OCI-LY3 (cell line): ENCODE data around the gene PLEKHA8.

ENCODE experiments used
- H2AFZ ChIP-seq: fragments of 200-600, 300-600 bp; shearing (Covaris generic); 2 replicates; pipeline ENCODE4 v1.6.0; 2014; ENCODE audit warnings: antibody characterized with exemption, low read depth, low read length
- H3K27ac ChIP-seq: fragments of 200-600, 300-600 bp; sonication (generic); 2 replicates; pipeline ENCODE4 v1.5.1; 2014; ENCODE audit warnings: mild to moderate bottlenecking, low read length, moderate library complexity, mixed read lengths
- H3K27me3 ChIP-seq: fragments of 200-600, 300-600 bp; sonication (generic); 2 replicates; pipeline ENCODE4 v1.6.1; 2014; ENCODE audit warnings: low read depth, low read length, mixed read lengths
- H3K36me3 ChIP-seq: fragments of 200-600, 300-600 bp; sonication (generic); replicated peaks from 2 replicates; pipeline ENCODE3; 2014; ENCODE audit warnings: low read depth, low read length, mixed read lengths
- H3K4me1 ChIP-seq: fragments of 300-600, 200-600 bp; sonication (generic); 2 replicates; pipeline ENCODE4 v1.6.1; 2014; ENCODE audit warnings: low read length, mixed read lengths
- H3K4me2 ChIP-seq: fragments of 200-600, 300-600 bp; sonication (generic); 2 replicates; pipeline ENCODE4 v1.6.1; 2014; ENCODE audit warnings: low read length, mixed read lengths
- H3K4me3 ChIP-seq: fragments of 300-600, 200-600 bp; sonication (generic); 2 replicates; pipeline ENCODE4 v1.5.1; 2014; ENCODE audit warnings: antibody characterized with exemption, mild to moderate bottlenecking, low read length, moderate library complexity
- H3K79me2 ChIP-seq: fragments of 300-600, 200-600 bp; shearing (Covaris generic); 2 replicates; pipeline ENCODE4 v1.6.1; 2014; ENCODE audit warnings: mild to moderate bottlenecking, low read length, mixed read lengths
- H3K9ac ChIP-seq: fragments of 300-600, 200-600 bp; shearing (Covaris generic); 2 replicates; pipeline ENCODE4 v1.6.0; 2014; ENCODE audit warnings: mild to moderate bottlenecking, low read length, moderate library complexity
- H3K9me3 ChIP-seq: fragments of 200-600, 300-600 bp; shearing (Covaris generic); 2 replicates; pipeline ENCODE4 v1.6.1; 2014; ENCODE audit warnings: low read length, mixed read lengths; ENCODE audit not compliant: insufficient read depth
- H4K20me1 ChIP-seq: fragments of 200-600, 300-600 bp; sonication (generic); 2 replicates; pipeline ENCODE4 v1.6.1; 2016; ENCODE audit warnings: low read length, mixed read lengths; ENCODE audit not compliant: insufficient read depth
- EZH2phosphoT487 ChIP-seq: fragments of 200-600 bp; shearing (Covaris generic); IDR thresholded peaks from 2 replicates; pipeline ENCODE4 v1.6.1; 2018; ENCODE audit warnings: antibody characterized with exemption, mixed run types, low read depth
- TF ChIP-seq, protein P1 (sequence below): fragments of 200-600, 300-600 bp; sonication (generic); IDR thresholded peaks from 2 replicates; pipeline ENCODE4 v1.5.1; 2014; ENCODE audit warnings: antibody characterized with exemption, low read length, low read depth

Gene PLEKHA8

DNA sequence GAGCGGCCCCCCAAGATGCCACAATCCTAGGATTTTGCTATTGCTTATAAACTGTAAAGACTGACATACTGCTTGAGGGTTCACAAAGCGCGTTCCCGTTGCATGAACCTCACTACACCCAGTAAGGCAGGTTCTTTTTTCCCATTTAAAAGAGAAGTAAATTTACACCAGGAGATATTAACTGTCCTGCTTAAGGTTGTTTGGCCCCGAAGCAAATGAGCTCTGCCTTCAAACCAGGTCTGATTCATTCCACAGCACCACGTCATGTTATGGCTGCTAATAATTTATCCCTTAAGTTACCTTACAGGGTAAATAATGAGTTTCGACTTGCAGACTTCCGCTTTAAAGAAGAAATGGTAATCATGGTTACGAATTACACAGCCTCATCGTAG, 1.2 kb upstream of the PLEKHA8 start:
- peaks cover 3% of the 10 kb centered on the region for H3K36me3 ChIP-seq
- peak overlapping the region; percentile 95 for H3K4me2 ChIP-seq
- peaks cover 42% of the 10 kb centered on the region for H4K20me1 ChIP-seq
- 0 out of 2 replicates have a peak overlapping the region, but pooled peaks have one; percentile 42 for H2AFZ ChIP-seq
- no peaks in the 10 kb centered on the region for H3K27me3 ChIP-seq
- H3K79me2 ChIP-seq = peaks cover 73% of the 10 kb centered on the region
- no peaks in the 10 kb centered on the region for H3K9me3 ChIP-seq
- H3K4me3 ChIP-seq = peak overlapping the region; percentile 88
- peaks cover 23% of the 10 kb centered on the region for H3K4me1 ChIP-seq
- H3K9ac ChIP-seq = peak overlapping the region; percentile 98
- H3K27ac ChIP-seq = peak overlapping the region; percentile 98
- TF ChIP-seq, protein P1, sequence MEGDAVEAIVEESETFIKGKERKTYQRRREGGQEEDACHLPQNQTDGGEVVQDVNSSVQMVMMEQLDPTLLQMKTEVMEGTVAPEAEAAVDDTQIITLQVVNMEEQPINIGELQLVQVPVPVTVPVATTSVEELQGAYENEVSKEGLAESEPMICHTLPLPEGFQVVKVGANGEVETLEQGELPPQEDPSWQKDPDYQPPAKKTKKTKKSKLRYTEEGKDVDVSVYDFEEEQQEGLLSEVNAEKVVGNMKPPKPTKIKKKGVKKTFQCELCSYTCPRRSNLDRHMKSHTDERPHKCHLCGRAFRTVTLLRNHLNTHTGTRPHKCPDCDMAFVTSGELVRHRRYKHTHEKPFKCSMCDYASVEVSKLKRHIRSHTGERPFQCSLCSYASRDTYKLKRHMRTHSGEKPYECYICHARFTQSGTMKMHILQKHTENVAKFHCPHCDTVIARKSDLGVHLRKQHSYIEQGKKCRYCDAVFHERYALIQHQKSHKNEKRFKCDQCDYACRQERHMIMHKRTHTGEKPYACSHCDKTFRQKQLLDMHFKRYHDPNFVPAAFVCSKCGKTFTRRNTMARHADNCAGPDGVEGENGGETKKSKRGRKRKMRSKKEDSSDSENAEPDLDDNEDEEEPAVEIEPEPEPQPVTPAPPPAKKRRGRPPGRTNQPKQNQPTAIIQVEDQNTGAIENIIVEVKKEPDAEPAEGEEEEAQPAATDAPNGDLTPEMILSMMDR = no peak
- TF ChIP-seq EZH2phosphoT487 = no peak

DNA sequence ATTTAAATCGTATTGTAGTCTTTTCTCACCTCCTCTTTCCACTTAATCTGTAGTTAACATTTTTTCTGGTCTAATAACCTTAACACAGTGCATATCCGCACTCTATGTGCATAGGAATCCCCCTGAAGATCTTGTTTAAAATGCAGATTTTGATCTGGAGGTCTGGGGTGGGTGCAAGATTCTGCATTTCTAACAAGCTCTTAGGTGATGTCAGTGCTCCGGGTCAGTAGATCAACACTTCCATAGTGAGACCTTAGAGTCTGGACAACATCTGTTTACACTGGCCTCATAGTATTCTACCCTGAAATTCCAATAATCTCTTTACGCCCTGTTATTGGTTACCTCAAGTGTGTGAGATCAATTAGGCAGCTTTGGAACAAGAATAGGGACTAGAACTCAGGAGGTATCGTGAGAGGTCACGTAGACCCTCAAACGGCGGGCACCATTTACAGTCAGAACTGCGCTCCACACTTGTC, 434 bp upstream of the PLEKHA8 start:
- TF ChIP-seq, protein P1 = no peak
- TF ChIP-seq EZH2phosphoT487 = no peak
- H3K27me3 ChIP-seq = no peaks in the 10 kb centered on the region
- no peaks in the 10 kb centered on the region for H3K9me3 ChIP-seq
- peaks cover 49% of the 10 kb centered on the region for H4K20me1 ChIP-seq
- H2AFZ ChIP-seq = 0 out of 2 replicates have a peak overlapping the region, but pooled peaks have one; percentile 31
- H3K4me1 ChIP-seq = peaks cover 30% of the 10 kb centered on the region
- H3K36me3 ChIP-seq = peaks cover 3% of the 10 kb centered on the region
- peak overlapping the region; percentile 98 for H3K9ac ChIP-seq
- peak overlapping the region; percentile 98 for H3K27ac ChIP-seq
- peak overlapping the region; percentile 95 for H3K4me2 ChIP-seq
- peaks cover 76% of the 10 kb centered on the region for H3K79me2 ChIP-seq
- peak overlapping the region; percentile 88 for H3K4me3 ChIP-seq

DNA sequence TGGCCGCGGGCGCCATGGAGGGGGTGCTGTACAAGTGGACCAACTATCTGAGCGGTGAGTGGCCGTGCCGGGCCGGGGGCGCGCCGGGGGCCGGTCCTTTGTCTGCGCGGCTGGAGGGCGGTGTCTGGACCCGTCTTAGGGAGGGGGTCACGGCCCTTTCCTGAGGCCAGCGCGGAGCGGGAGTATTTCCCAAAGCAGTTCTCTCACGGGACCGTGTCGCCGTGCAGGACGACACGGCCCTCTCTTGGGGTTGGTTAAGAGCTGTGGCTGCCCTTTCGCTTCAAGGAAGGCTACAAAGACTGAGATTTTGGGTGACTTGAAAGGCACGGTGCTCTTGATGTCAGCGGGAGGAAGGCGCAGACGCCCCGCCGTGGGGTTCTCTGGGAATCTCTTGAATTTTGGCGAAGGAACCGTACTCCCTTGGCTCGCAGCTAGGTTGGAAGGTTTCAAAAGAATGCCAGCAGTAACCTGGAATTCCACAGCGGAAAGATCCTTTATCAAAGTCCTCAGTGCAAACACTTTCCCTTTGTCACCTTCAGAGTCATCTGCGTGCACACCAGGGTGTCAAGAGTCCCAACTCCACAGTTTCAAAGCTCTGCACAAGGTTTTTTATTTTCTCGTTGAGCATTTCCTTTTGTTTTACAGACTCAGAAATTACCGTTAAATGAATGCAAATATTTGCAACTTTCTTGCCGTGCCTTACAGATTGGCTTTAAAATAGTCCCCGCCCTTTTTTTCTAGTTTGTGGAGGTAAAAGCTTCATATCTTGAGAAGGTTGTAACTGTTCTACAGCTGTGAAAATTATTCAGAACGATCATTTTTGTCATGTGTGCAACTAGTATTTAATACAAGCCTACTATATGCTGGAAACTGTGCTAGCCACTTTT, 780 bp downstream of the PLEKHA8 start:
- H3K27ac ChIP-seq = peak overlapping the region; percentile 98
- H3K36me3 ChIP-seq = peaks cover 4% of the 10 kb centered on the region
- peak overlapping the region; percentile 88 for H3K4me3 ChIP-seq
- no peaks in the 10 kb centered on the region for H3K27me3 ChIP-seq
- peaks cover 65% of the 10 kb centered on the region for H3K79me2 ChIP-seq
- H3K9me3 ChIP-seq = no peaks in the 10 kb centered on the region
- H3K4me2 ChIP-seq = peak overlapping the region; percentile 94
- peaks cover 45% of the 10 kb centered on the region for H4K20me1 ChIP-seq
- H2AFZ ChIP-seq = peak overlapping the region; percentile 62; the same call in 1 of the 2 replicates
- TF ChIP-seq EZH2phosphoT487 = no peak
- TF ChIP-seq, protein P1 = 0 out of 2 replicates have a peak, but pooled peaks have one; percentile 3
- H3K9ac ChIP-seq = peak overlapping the region; percentile 98
- H3K4me1 ChIP-seq = peaks cover 29% of the 10 kb centered on the region

DNA sequence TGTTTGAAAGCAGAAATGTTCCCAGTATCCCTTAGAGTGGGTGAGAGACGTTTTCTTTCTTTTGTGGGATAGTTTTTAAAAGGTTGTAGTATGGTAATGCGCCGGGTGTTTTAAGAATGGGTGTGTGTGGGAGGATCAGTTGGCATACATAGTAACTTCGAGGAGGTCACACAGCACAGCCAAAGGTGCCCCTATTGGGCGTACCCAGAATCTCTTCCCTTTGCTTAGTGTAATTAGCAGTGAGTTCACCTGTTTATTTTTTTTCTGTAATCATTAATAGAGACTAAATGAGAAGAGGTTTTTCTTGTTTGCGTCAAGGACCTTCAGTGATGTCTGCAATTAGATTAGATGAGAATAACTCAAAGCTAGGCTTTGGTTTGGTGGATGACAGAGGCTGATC, 1.5 kb downstream of the PLEKHA8 start:
- H3K27ac ChIP-seq = no peak overlapping the region
- H3K9ac ChIP-seq = peak overlapping the region; percentile 98
- H4K20me1 ChIP-seq = peaks cover 40% of the 10 kb centered on the region
- H3K4me1 ChIP-seq = peaks cover 26% of the 10 kb centered on the region
- TF ChIP-seq EZH2phosphoT487 = no peak
- TF ChIP-seq, protein P1 = no peak
- H3K36me3 ChIP-seq = peaks cover 3% of the 10 kb centered on the region
- H3K4me3 ChIP-seq = peak overlapping the region; percentile 88
- no peaks in the 10 kb centered on the region for H3K27me3 ChIP-seq
- H3K79me2 ChIP-seq = peaks cover 59% of the 10 kb centered on the region
- H2AFZ ChIP-seq = no peak overlapping the region
- H3K4me2 ChIP-seq = peak overlapping the region; percentile 94
- no peaks in the 10 kb centered on the region for H3K9me3 ChIP-seq
